H9 (cell line): Measurements from ENCODE around the gene PIM3. TPM values are rescaled to one million over a fixed set of nuclear protein-coding genes. Genes with fewer than 3 reads are reported as not detected.
A peak's percentile ranks its signal among the peaks of the same experiment; 100 is the strongest.

Experiments
- DNase-seq: peaks from one replicate; pipeline ENCODE4 v3.0.0-alpha.2; 2017
- H2AFZ ChIP-seq: one replicate; pipeline ENCODE4 v1.6.1; 2013; ENCODE audit warnings: mild to moderate bottlenecking, low read length, control low read depth, moderate library complexity
- H2AK5ac ChIP-seq: 2 replicates; pipeline ENCODE4 v1.6.1; 2013; ENCODE audit warnings: low read length, control low read depth, mixed read lengths; ENCODE audit not compliant: insufficient read length
- H2BK120ac ChIP-seq: one replicate; pipeline ENCODE4 v1.6.1; 2013; ENCODE audit warnings: low read depth, mild to moderate bottlenecking, low read length, control low read depth, inconsistent platforms; ENCODE audit not compliant: poor library complexity, severe bottlenecking
- H2BK12ac ChIP-seq: 2 replicates; pipeline ENCODE4 v1.6.1; 2013; ENCODE audit warnings: low read length, control low read depth, mixed read lengths, low read depth; ENCODE audit not compliant: insufficient read length
- H2BK15ac ChIP-seq: 2 replicates; pipeline ENCODE4 v1.6.1; 2013; ENCODE audit warnings: low read depth, low read length, control low read depth
- H2BK20ac ChIP-seq: one replicate; pipeline ENCODE4 v1.6.1; 2013; ENCODE audit warnings: low read depth, mild to moderate bottlenecking, low read length, control low read depth, inconsistent platforms; ENCODE audit not compliant: poor library complexity, severe bottlenecking
- H2BK5ac ChIP-seq: 2 replicates; pipeline ENCODE4 v1.6.1; 2013; ENCODE audit warnings: low read length, control low read depth, mixed read lengths; ENCODE audit not compliant: insufficient read length
- H3K14ac ChIP-seq: 2 replicates; pipeline ENCODE4 v1.6.1; 2013; ENCODE audit warnings: low read length, control low read depth; ENCODE audit not compliant: insufficient read depth
- H3K18ac ChIP-seq: 2 replicates; pipeline ENCODE4 v1.6.1; 2013; ENCODE audit warnings: low read depth, mild to moderate bottlenecking, mixed read lengths, low read length, control low read depth; ENCODE audit not compliant: insufficient read length
- H3K23ac ChIP-seq: 2 replicates; pipeline ENCODE4 v1.6.1; 2013; ENCODE audit warnings: low read length, control low read depth, mixed read lengths, low read depth; ENCODE audit not compliant: insufficient read length
- H3K23me2 ChIP-seq: 2 replicates; pipeline ENCODE4 v1.6.1; 2013; ENCODE audit warnings: low read depth, mild to moderate bottlenecking, mixed read lengths, low read length, control low read depth; ENCODE audit not compliant: insufficient read length, poor library complexity, severe bottlenecking
- H3K27ac ChIP-seq: 2 replicates; pipeline ENCODE4 v1.5.1; 2013; ENCODE audit warnings: low read length, control low read depth, mixed read lengths, low read depth; ENCODE audit not compliant: insufficient read length
- H3K27me3 ChIP-seq: 2 replicates; pipeline ENCODE4 v1.6.1; 2013; ENCODE audit warnings: low read length, control low read depth, inconsistent platforms; ENCODE audit not compliant: insufficient read depth
- H3K4ac ChIP-seq: 2 replicates; pipeline ENCODE4 v1.6.1; 2013; ENCODE audit warnings: low read depth, mild to moderate bottlenecking, control low read depth, inconsistent platforms, low read length, moderate library complexity
- H3K4me1 ChIP-seq: 2 replicates; pipeline ENCODE4 v1.6.1; 2013; ENCODE audit warnings: low read length, control low read depth, inconsistent platforms; ENCODE audit not compliant: insufficient read depth
- H3K4me2 ChIP-seq: 2 replicates; pipeline ENCODE4 v1.6.1; 2013; ENCODE audit warnings: low read length, control low read depth, mixed read lengths; ENCODE audit not compliant: insufficient read length, insufficient read depth
- H3K56ac ChIP-seq: 2 replicates; pipeline ENCODE4 v1.6.1; 2013; ENCODE audit warnings: low read depth, mild to moderate bottlenecking, mixed read lengths, low read length, control low read depth; ENCODE audit not compliant: insufficient read length
- H3K79me1 ChIP-seq: 2 replicates; pipeline ENCODE4 v1.6.1; 2013; ENCODE audit warnings: low read depth, mild to moderate bottlenecking, moderate library complexity, low read length, control low read depth, inconsistent platforms; ENCODE audit not compliant: insufficient read depth, poor library complexity, severe bottlenecking
- H3K79me2 ChIP-seq: 2 replicates; pipeline ENCODE4 v1.6.1; 2013; ENCODE audit warnings: low read length, control low read depth, inconsistent platforms; ENCODE audit not compliant: insufficient read depth
- H3K9ac ChIP-seq: 2 replicates; pipeline ENCODE4 v1.6.1; 2013; ENCODE audit warnings: low read length, control low read depth, mixed read lengths; ENCODE audit not compliant: insufficient read length; ENCODE audit errors: extremely low read depth
- H3K9me3 ChIP-seq: one replicate; pipeline ENCODE4 v1.6.1; 2013; ENCODE audit warnings: low read depth, low read length, inconsistent platforms; ENCODE audit not compliant: control insufficient read depth
- H3T11ph ChIP-seq: one replicate; pipeline ENCODE4 v1.6.1; 2013; ENCODE audit warnings: mild to moderate bottlenecking, low read length, control low read depth, inconsistent platforms
- H4K20me1 ChIP-seq: one replicate; pipeline ENCODE4 v1.6.1; 2013; ENCODE audit not compliant: control insufficient read depth, insufficient read length, insufficient read depth
- H4K5ac ChIP-seq: 2 replicates; pipeline ENCODE4 v1.6.1; 2013; ENCODE audit warnings: low read depth, mild to moderate bottlenecking, mixed read lengths, low read length, control low read depth; ENCODE audit not compliant: insufficient read length
- H4K8ac ChIP-seq: replicated peaks from 2 replicates; pipeline ENCODE4 v1.6.1; 2013; ENCODE audit warnings: low read length, control low read depth, mixed read lengths, low read depth; ENCODE audit not compliant: insufficient read length
- H4K91ac ChIP-seq: 2 replicates; pipeline ENCODE4 v1.6.1; 2013; ENCODE audit warnings: low read depth, mild to moderate bottlenecking, moderate library complexity, mixed read lengths, low read length, control low read depth; ENCODE audit not compliant: insufficient read length
- H3K27ac Mint-ChIP-seq, 3 experiments: 2 replicates in 2 of 3; 3 replicates in 1 of 3; pipeline ENCODE4 v1.8.0; 2020 to 2021; ENCODE audit warnings: mixed read lengths in 3 of 3, mild to moderate bottlenecking in 1 of 3, moderate library complexity in 1 of 3
- H3K27me3 Mint-ChIP-seq: 2 replicates; pipeline ENCODE4 v1.8.0; 2021; ENCODE audit warnings: low read depth, mild to moderate bottlenecking, moderate library complexity, mixed read lengths
- H3K36me3 Mint-ChIP-seq, 3 experiments: 2 replicates in 2 of 3; 3 replicates in 1 of 3; pipeline ENCODE4 v1.8.0; 2020 to 2021; ENCODE audit warnings: low read depth in 3 of 3, mixed read lengths in 3 of 3; ENCODE audit not compliant: insufficient read depth in 1 of 3
- H3K4me1 Mint-ChIP-seq, 2 experiments: 2 replicates each; pipeline ENCODE4 v1.8.0; 2020; ENCODE audit warnings: mixed read lengths in 2 of 2
- H3K4me3 Mint-ChIP-seq, 2 experiments: 2 replicates in 1 of 2; 3 replicates in 1 of 2; pipeline ENCODE4 v1.8.0; 2020 to 2021; ENCODE audit warnings: mild to moderate bottlenecking in 2 of 2, mixed read lengths in 2 of 2, moderate library complexity in 1 of 2
- H3K9me3 Mint-ChIP-seq, 2 experiments: 2 replicates in 1 of 2; 3 replicates in 1 of 2; pipeline ENCODE4 v1.8.0; 2020; ENCODE audit warnings: mild to moderate bottlenecking in 2 of 2, mixed read lengths in 2 of 2, moderate library complexity in 1 of 2
- WGBS: extraction: QIAGEN DNeasy Blood & Tissue Kit; methylation state at CpG from one replicate; pipeline ENCODE4 v1.1.7; 2013; ENCODE audit warnings: missing lambda C conversion rate, low lambda C conversion rate, mixed read lengths; ENCODE audit not compliant: insufficient read length; ENCODE audit errors: extremely low coverage; 5-methylcytosine and 5-hydroxymethylcytosine counted together
- total RNA-seq: library from RNA; stranded (reverse); gene quantifications from 2 replicates; pipeline ENCODE4 v1.2.1, GENCODE V29; 2021
- TF ChIP-seq, protein P1 (sequence below): fragments of 200-600 bp; sonication (generic); conservative IDR thresholded peaks from 3 replicates; pipeline ENCODE4 v1.8.0; 2021; ENCODE audit warnings: antibody characterized with exemption, mild to moderate bottlenecking

The PIM3 gene
- total RNA-seq, 1 experiment from 2014 or later = 43.4 TPM

DNA sequence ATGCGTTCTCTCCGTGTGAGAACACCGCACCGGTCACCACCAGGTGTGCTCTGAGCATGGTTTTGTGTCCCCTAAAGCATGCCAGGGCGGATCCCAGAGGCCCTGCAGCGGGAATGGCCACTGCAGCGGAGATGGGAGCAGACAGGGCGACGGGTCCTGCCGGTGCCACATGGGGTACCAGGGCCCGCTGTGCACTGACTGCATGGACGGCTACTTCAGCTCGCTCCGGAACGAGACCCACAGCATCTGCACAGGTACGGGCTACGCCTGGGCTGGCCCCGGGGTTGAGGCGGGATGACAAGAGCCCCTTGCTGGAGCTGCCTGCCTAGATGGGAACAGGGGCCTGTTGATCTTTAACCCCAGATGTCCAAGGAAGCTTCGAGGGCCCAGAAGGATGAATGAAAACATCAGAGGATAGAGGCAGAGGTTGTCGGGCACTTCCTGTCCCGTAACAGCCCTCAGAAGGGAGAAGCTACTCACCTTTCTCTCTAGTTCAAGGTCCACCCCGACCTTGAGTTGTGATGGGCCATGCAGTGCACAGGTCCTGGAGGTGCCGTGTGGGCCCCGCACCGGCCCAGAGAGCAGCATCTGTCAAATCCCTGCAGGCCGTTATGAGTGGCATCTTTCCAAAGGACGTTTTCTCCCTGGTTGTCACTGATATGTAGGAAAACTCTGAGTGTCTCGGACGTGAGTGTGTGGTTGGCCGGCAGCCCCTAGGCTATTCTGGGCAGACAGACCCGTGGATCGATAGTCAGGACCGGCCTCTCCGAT is 38.9 kb upstream of the PIM3 start:
- Histone ChIP-seq H2BK20ac (no peak overlapping the region), H2BK5ac (no peak overlapping the region), H3K14ac (no peak overlapping the region), H2BK120ac (no peak overlapping the region), H2AFZ (no peak overlapping the region), H3K27ac (no peak overlapping the region), H3K18ac (no peak overlapping the region), H2AK5ac (no peak overlapping the region), H3K27me3 (no peaks in the 10 kb centered on the region), H3K9ac (no peak overlapping the region), H3K56ac (no peak overlapping the region), H2BK15ac (no peak overlapping the region), H3K4me1 (no peaks in the 10 kb centered on the region), H4K8ac (no peak overlapping the region), H3K23ac (no peak overlapping the region), H3K79me2 (no peaks in the 10 kb centered on the region; the same call in 1 of the 2 replicates), H3K4me2 (no peak overlapping the region), H3K4ac (no peak overlapping the region), H2BK12ac (no peak overlapping the region), H3K23me2 (peaks cover 9% of the 10 kb centered on the region), H4K20me1 (no peaks in the 10 kb centered on the region), H3K9me3 (no peaks in the 10 kb centered on the region), H3K79me1 (no peaks in the 10 kb centered on the region), H4K91ac (no peak overlapping the region), H4K5ac (no peak overlapping the region), H3T11ph (no peak overlapping the region)
- TF ChIP-seq, protein P1, sequence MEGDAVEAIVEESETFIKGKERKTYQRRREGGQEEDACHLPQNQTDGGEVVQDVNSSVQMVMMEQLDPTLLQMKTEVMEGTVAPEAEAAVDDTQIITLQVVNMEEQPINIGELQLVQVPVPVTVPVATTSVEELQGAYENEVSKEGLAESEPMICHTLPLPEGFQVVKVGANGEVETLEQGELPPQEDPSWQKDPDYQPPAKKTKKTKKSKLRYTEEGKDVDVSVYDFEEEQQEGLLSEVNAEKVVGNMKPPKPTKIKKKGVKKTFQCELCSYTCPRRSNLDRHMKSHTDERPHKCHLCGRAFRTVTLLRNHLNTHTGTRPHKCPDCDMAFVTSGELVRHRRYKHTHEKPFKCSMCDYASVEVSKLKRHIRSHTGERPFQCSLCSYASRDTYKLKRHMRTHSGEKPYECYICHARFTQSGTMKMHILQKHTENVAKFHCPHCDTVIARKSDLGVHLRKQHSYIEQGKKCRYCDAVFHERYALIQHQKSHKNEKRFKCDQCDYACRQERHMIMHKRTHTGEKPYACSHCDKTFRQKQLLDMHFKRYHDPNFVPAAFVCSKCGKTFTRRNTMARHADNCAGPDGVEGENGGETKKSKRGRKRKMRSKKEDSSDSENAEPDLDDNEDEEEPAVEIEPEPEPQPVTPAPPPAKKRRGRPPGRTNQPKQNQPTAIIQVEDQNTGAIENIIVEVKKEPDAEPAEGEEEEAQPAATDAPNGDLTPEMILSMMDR = no peak
- peaks cover 0 to 27% (median 11%) of the 10 kb centered on the region in 3 experiments; a peak in 6 of 7 replicates for H3K36me3 Mint-ChIP-seq
- peak overlapping the region in 2 of 3 experiments; percentile 24 to 76; a peak in 1 of 7 replicates for H3K27ac Mint-ChIP-seq
- peaks cover 2% of the 10 kb centered on the region; the same call in 1 of the 2 replicates for H3K27me3 Mint-ChIP-seq
- no peaks in the 10 kb centered on the region for H3K9me3 Mint-ChIP-seq
- WGBS = no CpG with 5 or more reads among the region's 35 CpGs
- H3K4me3 Mint-ChIP-seq = no peak overlapping the region
- peaks cover 8% of the 10 kb centered on the region in 2 experiments for H3K4me1 Mint-ChIP-seq
- DNase-seq = no peak
